GM12865 (cell line): ENCODE measurements around the gene EFR3B.

Source experiments
- DNase-seq: peaks from one replicate; pipeline ENCODE4 v3.0.0; 2010; ENCODE audit warnings: low read depth
- H3K4me3 ChIP-seq: 2 replicates; pipeline ENCODE4 v1.5.1; 2011; ENCODE audit warnings: mild to moderate bottlenecking, low read depth, low read length, control low read depth
- TF ChIP-seq, protein P1 (sequence below): IDR thresholded peaks from 2 replicates; pipeline ENCODE4 v1.5.1; 2011; ENCODE audit warnings: low read length, control low read depth, low read depth, inconsistent platforms; ENCODE audit not compliant: insufficient read depth; ENCODE audit errors: missing control alignments

The EFR3B gene

DNA sequence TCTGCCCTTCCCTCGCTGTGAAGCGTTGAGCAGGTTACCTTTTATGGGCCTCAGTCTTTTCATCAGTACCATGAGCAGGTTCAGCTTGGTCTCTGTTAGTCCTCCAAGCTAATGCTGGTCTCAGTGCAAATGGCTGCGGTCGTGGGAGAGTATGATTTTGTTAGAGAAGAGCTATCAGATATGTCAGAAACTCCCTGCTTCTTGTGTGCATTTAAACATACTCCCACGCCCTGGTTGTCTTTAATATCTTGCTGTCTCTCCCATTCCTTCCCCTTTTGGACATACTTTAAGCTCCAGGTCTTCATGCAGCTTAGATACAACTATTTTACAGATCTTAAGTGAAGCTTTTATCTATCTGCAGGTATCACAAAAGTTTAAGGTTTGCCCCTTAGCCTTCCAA is 62.9 kb downstream of the EFR3B start:
- TF ChIP-seq, protein P1, sequence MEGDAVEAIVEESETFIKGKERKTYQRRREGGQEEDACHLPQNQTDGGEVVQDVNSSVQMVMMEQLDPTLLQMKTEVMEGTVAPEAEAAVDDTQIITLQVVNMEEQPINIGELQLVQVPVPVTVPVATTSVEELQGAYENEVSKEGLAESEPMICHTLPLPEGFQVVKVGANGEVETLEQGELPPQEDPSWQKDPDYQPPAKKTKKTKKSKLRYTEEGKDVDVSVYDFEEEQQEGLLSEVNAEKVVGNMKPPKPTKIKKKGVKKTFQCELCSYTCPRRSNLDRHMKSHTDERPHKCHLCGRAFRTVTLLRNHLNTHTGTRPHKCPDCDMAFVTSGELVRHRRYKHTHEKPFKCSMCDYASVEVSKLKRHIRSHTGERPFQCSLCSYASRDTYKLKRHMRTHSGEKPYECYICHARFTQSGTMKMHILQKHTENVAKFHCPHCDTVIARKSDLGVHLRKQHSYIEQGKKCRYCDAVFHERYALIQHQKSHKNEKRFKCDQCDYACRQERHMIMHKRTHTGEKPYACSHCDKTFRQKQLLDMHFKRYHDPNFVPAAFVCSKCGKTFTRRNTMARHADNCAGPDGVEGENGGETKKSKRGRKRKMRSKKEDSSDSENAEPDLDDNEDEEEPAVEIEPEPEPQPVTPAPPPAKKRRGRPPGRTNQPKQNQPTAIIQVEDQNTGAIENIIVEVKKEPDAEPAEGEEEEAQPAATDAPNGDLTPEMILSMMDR, result no peak
- no peak overlapping the region for H3K4me3 ChIP-seq
- DNase-seq, result no peak

DNA sequence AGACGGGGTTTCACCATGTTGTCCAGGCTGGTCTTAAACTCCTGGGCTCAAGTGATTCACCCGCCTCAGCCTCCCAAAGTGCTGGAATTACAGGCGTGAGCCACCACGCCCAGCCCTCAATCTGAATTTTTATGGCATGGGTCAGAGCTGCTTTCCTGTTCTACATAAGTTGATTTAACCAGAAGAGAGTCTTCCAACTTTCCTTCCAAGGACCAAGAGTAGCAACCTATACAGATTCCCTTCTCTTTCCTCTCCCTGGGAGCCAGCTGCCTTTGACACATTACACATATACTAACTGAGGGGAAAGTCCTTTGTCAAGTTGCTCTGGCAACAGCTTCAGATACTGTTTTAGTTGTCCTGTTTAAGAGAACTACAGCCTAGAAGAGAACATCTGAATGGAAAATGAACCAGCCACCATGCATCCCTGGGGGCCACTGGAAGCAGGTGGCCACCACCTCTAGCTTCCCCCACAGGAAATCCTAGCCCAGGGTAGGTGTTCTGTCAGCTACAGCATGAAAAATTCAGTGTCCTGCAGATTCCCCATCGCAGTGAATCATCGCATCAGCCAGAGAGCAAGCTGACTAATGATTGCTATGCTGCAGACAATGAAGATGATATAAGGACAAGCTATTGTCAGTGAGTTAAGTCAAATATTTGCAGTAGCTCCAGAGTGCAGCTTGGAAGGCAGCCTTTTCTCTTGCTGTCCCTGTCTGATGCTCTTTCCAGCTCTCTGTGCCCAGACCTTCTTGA is 63.6 kb downstream of the EFR3B start:
- no peak for DNase-seq
- no peak overlapping the region for H3K4me3 ChIP-seq
- TF ChIP-seq, protein P1, result no peak

DNA sequence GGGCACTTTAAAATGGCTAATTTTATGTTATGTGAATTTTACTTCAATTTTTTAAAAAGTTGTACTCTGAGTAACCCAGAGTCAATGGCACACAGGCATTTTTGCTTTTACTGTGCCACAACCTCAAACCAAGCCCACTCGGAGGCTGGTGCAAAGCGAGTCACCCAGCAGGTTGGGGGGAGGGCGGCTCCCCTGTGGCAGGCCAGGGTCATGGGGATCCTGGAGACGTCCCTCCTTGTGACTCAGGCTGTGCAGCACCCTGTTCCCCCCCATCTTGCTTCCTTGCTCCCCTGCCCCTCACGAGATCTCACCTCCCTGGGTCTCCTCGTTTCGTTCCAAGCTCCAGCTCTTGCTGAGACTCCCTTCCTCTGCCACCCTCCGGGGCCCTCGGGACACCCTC is 67.9 kb downstream of the EFR3B start:
- TF ChIP-seq, protein P1, result no peak
- DNase-seq, result no peak
- no peak overlapping the region for H3K4me3 ChIP-seq

DNA sequence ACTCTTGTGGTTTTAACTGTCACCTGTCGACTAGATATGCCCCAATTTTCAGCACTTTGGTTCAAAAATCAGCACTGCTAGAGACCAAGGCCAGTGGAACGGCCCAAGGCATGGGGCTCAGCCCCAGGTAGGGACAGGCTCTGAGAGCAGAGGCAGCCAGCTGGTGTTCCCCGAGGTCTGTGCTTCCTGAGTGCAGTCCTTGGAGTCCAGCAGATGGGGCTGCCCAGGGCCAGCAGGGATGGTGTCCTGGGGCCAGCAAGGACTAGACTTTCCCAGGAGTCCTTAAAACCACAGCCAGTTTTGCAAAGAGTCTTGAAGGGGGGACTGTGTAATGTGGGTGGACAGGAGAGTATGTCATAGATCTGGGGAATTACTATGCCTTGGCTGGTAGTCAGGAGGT is 70.2 kb downstream of the EFR3B start:
- no peak overlapping the region for H3K4me3 ChIP-seq
- TF ChIP-seq, protein P1, result no peak
- DNase-seq, result no peak

DNA sequence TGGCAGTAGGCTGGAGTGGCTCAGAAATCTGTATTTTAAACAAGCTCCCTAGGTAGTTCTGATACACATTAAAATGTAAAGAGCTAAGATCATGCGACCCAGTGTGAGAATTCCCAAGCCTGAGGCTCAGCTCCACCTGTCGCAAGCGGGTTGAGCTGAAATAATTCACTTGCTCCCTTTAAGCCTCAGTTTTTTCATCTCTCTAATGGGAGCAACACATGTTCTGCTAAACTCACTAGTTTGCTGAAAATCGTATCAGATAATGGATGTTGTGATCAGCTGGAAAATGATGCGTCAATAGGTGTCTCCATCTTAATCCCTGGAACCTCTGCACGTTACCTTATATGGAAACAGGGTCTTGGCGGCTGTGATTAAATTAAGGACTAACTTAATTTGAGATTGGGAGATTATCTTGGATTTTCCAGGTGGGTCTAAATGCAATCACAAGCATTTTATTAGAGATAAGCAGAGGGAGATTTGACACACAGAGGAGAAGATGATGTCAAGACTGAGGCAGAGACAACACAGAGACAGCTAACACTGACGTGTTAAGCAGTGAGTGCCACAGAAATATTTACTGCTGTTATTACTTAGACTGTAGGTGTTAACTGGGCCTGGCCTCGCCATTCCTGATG is 73.5 kb downstream of the EFR3B start:
- TF ChIP-seq, protein P1, result no peak
- no peak for DNase-seq
- H3K4me3 ChIP-seq, result no peak overlapping the region

DNA sequence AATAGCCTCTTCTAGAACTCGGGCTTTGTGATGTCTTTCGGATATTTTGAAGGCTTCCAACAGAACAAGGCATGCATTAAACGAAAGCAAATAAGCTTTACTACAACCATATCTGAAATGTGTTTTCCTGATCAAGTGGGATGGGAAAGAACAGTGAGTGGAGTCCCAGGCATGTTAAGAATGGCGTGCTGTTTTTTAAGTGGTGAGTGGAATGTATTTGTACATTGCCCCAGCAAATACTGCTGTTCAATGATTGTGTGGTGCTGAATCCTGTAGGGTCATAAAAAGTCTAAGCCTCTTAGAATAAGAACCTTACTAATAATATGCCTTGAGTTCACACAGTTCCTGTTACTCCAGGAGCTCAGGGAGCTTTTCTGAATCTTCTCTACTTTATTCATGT is 74.0 kb downstream of the EFR3B start:
- TF ChIP-seq, protein P1, result no peak
- no peak for DNase-seq
- no peak overlapping the region for H3K4me3 ChIP-seq
